ENCODE results near the gene ANK2.
"Not testable (repeated sequence)": the region's sequence is repeated elsewhere in the genome, so short reads cannot be mapped to it uniquely, and the experiment has no call there.

ANK2 gene

DNA sequence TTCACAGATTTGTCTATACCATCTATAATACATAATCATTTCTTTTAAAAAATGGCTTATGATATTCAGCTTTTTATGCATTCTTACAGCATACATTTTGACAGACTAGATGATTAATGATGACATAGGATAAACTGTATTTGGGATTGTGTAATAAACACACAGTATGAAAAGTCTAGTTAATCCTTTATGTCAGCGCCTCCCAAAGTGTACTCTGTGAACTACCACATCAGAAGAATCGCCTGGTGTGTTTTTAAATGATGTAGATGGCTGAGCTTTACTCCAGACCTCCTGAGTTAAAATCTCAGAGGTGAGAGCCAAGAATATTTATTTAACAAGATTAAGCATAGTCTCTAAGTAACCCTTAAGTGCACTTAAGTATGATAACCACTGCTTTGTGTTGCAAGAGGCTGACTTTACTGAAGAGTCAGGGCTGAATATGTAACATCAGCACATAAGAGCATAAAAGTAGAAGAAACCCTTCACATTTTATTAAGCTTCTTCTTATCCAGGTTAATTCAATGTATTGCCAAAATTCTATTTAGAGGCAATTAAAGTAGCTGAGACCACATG lies 104.2 kb downstream of the ANK2 start:
- DNase-seq (ENCODE audit: low read depth) = no peak

GRCh38 chr4:113154281-113154680 lies 104.8 kb downstream of the ANK2 start:
- DNase-seq (ENCODE audit: low read depth) = no peak

GRCh38 chr4:113157086-113157857 lies 107.8 kb downstream of the ANK2 start:
- DNase-seq (ENCODE audit: low read depth) = no peak

GRCh38 chr4:113159942-113160545 lies 110.6 kb downstream of the ANK2 start:
- DNase-seq (ENCODE audit: low read depth) = no peak

- no peak for DNase-seq (ENCODE audit: low read depth)
Measured at GRCh38 chr4:113160548-113160947, 111.1 kb downstream of the ANK2 start.

DNA sequence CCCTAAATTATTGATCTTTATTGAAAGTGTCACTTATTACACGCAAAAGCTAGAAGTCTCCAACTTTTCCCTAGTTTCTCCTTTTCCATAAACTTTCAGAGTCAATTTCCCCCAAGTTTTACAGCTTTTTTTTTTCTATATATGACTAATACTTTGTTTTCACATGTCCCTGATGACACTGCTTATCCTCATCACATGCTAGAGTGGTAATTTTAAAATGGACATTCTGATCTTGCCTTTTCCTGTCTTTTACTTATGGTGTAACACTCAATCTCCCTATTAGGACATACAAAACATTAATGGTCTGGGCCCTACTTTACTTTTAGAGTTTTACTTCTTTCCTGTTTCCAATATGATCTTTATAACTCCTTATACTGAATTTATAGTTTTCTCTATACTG lies 112.6 kb downstream of the ANK2 start:
- DNase-seq (ENCODE audit: low read depth) = no peak

GRCh38 chr4:113169368-113169767 lies 119.9 kb downstream of the ANK2 start:
- no peak for DNase-seq (ENCODE audit: low read depth)

- DNase-seq (ENCODE audit: low read depth) = no peak
Measured at GRCh38 chr4:113170115-113170804, 120.8 kb downstream of the ANK2 start.

DNA sequence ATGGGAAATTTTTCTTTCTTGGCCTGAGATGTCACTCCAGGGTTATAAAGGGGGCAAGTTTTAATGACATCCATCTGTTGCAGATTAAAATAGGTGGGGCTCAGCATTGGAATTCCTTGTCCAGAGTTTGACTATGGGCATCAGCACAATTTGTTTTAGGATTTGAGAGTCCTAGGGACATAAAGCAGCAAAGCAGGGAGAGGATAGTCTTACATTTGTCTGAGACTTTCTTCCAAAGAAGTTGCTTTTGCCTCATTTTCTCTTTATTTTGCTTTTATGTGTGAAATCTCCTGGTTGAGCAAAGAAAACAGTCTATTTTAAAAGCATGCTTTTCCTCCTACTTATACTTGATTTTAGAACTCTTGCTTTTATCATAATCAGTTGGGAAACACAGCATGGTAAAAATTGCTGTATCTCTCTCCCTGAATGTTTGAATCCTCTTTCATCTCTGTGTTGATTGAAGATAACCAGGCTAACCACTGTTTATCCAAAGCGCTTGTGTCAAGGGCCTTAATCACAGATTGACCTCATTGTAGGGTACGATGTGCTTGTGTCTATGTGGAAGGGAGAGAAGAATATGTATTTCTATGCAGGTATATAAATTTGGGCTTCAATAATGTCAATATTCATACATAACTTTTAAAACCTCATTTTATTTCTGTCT lies 121.5 kb downstream of the ANK2 start:
- DNase-seq (ENCODE audit: low read depth) = no peak

GRCh38 chr4:113173126-113173792 lies 123.8 kb downstream of the ANK2 start:
- no peak for DNase-seq (ENCODE audit: low read depth)

DNA sequence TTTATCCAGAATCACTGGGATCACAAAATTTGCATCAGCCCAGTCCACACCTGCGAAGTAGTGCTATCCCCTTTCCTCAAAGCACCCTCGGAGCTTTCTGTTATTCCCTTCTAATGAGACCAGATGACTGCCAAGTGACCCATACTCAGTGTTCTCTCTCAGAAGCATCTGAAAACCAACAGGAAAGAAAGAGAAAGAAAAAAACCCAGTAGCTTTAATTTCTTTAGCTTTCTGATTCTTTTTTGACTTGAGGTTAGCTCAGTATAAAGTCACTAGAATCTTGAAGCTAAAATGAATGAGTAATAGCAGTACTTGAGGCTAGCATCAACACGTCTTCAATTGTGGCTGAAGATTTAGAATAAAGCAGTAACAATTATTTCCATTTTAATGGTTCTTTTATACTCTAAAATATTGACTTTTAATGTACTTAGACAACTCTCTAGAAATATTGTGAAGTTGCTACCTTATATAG lies 124.4 kb downstream of the ANK2 start:
- DNase-seq (ENCODE audit: low read depth) = no peak

DNA sequence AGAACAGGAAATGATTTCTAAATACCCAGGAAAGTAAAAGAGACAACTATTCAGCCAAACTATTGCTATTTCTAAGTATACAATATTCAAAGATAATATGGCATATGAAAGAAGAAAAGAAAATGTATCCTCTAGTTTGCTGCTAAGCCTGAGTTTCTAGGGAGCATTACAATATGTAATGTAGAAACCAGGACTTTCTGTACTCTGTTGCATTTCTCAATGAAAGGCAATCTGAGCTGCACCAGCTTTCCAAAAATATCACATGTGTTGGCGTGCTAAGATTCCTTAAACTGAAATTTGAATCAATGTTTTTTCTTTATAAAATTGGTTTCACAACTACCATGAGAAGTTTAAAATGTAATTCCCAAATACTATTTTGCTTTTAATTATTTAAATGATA lies 129.6 kb downstream of the ANK2 start:
- DNase-seq (ENCODE audit: low read depth) = peak; percentile 33

- peak; percentile 36 for DNase-seq (ENCODE audit: low read depth)
Measured at GRCh38 chr4:113179996-113180395, 130.5 kb downstream of the ANK2 start.

DNA sequence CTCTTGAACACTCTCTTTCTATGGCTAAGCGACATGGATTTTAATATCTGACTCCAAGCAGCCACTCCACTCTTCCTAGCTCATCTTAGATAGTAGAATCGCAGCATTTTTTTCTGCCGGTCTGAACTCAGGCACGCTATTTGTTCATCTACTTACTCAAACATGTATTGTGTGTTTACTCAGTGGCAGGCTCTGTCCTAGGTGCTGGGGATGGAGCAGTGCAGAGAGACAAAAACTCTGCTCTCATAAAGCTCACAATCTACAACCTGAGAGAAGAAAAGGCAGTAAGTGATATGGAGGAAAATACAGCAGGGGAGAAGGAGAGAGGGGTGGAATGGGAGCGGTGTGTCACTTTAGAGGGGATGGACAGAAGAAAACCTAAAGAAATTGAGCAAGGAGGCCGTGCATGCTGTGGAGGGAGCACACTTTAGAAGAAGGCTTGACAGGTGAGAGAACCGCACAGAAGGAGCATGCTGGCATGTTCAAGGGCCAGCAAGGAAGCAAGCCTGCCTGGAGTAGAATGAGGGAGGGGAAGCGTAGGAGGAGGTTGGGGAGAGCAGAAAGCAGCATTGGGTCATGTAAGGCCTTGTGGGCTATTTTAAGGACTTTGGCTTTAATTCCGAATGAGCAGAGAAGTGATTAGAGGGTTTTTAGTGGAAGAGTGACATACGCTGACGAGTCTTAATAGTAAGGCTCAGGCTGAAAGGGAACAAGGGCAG lies 132.0 kb downstream of the ANK2 start:
- DNase-seq (ENCODE audit: low read depth) = no peak

GRCh38 chr4:113183032-113183605 lies 133.7 kb downstream of the ANK2 start:
- no peak for DNase-seq (ENCODE audit: low read depth)

DNA sequence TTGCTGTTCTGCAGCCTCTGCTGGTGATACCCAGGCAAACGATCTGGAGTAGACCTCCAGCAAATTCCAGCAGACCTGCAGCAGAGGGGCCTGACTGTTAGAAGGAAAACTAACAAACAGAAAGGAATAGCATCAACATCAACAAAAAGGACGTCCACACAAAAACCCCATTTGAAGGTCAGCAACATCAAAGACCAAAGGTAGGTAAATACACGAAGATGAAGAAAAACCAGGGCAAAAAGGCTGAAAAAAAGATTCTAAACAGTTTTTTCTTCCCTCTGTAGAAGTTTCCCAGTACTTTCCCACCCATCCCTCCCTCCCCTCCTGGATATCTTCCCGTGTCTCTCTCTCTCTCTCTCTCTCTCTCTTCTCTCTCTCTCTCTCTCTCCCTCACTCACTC lies 136.8 kb downstream of the ANK2 start:
- not testable (repeated sequence) for DNase-seq (ENCODE audit: low read depth)

DNA sequence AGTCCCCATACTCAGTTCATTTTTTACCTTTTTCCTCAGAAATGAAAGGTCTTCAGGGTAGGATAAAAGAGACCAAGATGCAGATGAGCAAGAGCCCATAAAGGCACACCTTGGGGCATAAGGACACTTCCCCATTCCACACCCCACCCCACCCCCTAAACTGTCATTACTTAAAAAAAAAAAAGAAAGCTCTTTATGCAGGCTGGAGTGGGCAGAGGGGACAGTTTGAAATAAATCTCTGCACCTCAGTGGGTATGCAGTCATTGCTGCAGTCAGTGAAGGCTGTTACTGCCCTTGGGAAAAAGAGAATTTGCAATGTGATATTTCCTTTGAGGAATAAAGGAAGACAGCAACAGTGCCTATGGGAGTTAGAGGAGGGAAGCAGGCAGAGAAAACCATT lies 137.5 kb downstream of the ANK2 start:
- no peak for DNase-seq (ENCODE audit: low read depth)

DNA sequence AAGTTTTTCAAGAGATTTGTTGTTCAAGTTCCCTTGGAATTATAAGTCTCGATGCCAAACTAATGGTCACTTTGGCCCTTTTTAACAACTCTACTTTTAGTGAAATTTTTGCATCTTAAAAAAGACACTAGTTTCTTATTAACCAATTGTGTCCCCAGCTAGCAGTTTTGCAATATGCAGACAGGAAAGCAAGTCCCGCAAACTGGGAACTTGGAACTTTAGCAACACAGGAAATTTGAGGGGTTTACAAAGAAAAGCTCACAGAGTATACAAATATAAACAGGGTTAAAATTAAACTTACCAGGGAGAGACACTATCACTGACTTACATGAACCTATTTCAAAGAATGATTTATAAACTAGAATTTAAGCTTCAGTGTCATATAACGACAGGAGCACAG lies 137.9 kb downstream of the ANK2 start:
- no peak for DNase-seq (ENCODE audit: low read depth)

GRCh38 chr4:113189546-113189945 lies 140.1 kb downstream of the ANK2 start:
- DNase-seq (ENCODE audit: low read depth) = no peak

GRCh38 chr4:113209153-113209552 lies 159.7 kb downstream of the ANK2 start:
- no peak for DNase-seq (ENCODE audit: low read depth)
